ENCODE data around the gene GSDME. TPM values are rescaled to one million over a fixed set of nuclear protein-coding genes. Genes with fewer than 3 reads are reported as not detected.

Gene GSDME
- total and polyA plus RNA-seq, 2 experiments from 2014 or later, result 7.1 to 10.0 TPM

GRCh38 chr7:24670782-24671181 is 86.5 kb downstream of the GSDME start:
- Histone ChIP-seq H3K4me3 (no peak overlapping the region), H3K27ac (no peak overlapping the region), H3K4me1 (ENCODE audit: low read depth) (peaks cover 18% of the 10 kb centered on the region), H3K27me3 (no peaks in the 10 kb centered on the region), H3K9me3 (ENCODE audit: low read depth) (no peaks in the 10 kb centered on the region), H3K36me3 (no peaks in the 10 kb centered on the region)
- DNase-seq (ENCODE audit: low read depth in 1 of 2, low spot score in 1 of 2), result no peak
- TF ChIP-seq CTCF (IDR thresholded peaks at IDR 0.05; ENCODE audit: low read depth, low read length), result no peak

- Histone ChIP-seq H3K9me3 (ENCODE audit: low read depth) (no peaks in the 10 kb centered on the region), H3K4me3 (no peak overlapping the region), H3K4me1 (ENCODE audit: low read depth) (peaks cover 18% of the 10 kb centered on the region), H3K27ac (peak overlapping the region; percentile 38), H3K27me3 (no peaks in the 10 kb centered on the region), H3K36me3 (no peaks in the 10 kb centered on the region)
- peak in 1 of 2 donors; percentile 34 for DNase-seq (ENCODE audit: low read depth in 1 of 2, low spot score in 1 of 2)
- TF ChIP-seq CTCF (IDR thresholded peaks at IDR 0.05; ENCODE audit: low read depth, low read length), result no peak
These were observed 87.2 kb downstream of the GSDME start for GRCh38 chr7:24669971-24670591.

- Histone ChIP-seq H3K27ac (peak overlapping the region; percentile 38), H3K9me3 (ENCODE audit: low read depth) (no peaks in the 10 kb centered on the region), H3K4me3 (no peak overlapping the region), H3K4me1 (ENCODE audit: low read depth) (peaks cover 18% of the 10 kb centered on the region), H3K27me3 (no peaks in the 10 kb centered on the region), H3K36me3 (no peaks in the 10 kb centered on the region)
- no peak for TF ChIP-seq CTCF (IDR thresholded peaks at IDR 0.05; ENCODE audit: low read depth, low read length)
- DNase-seq (ENCODE audit: low read depth in 1 of 2, low spot score in 1 of 2), result peak; percentile 25 to 29
These were observed 88.2 kb downstream of the GSDME start for GRCh38 chr7:24668927-24669635.

- Histone ChIP-seq H3K27me3 (no peaks in the 10 kb centered on the region), H3K4me3 (no peak overlapping the region), H3K27ac (no peak overlapping the region), H3K36me3 (no peaks in the 10 kb centered on the region), H3K4me1 (ENCODE audit: low read depth) (peaks cover 18% of the 10 kb centered on the region), H3K9me3 (ENCODE audit: low read depth) (no peaks in the 10 kb centered on the region)
- peak; percentile 60 to 72 for DNase-seq (ENCODE audit: low read depth in 1 of 2, low spot score in 1 of 2)
- peak; percentile 62 for TF ChIP-seq CTCF (IDR thresholded peaks at IDR 0.05; ENCODE audit: low read depth, low read length)
These were observed 91.5 kb downstream of the GSDME start for GRCh38 chr7:24665564-24666294.

- no peak overlapping the region for H3K27ac ChIP-seq
- H3K27me3 ChIP-seq, result no peaks in the 10 kb centered on the region
- DNase-seq (ENCODE audit: low read depth in 1 of 2, low spot score in 1 of 2), result peak in 1 of 2 donors; percentile 88
- no peak for TF ChIP-seq CTCF (IDR thresholded peaks at IDR 0.05; ENCODE audit: low read depth, low read length)
- H3K4me1 ChIP-seq (ENCODE audit: low read depth), result no peaks in the 10 kb centered on the region
- no peaks in the 10 kb centered on the region for H3K36me3 ChIP-seq
- no peak overlapping the region for H3K4me3 ChIP-seq
- no peaks in the 10 kb centered on the region for H3K9me3 ChIP-seq (ENCODE audit: low read depth)
These were observed 96.7 kb downstream of the GSDME start for GRCh38 chr7:24660546-24660945.

Data from cardiac muscle cell (in vitro differentiated cells and primary cell).